A549 (cell line): ENCODE results near the gene PUM1. TPM values are rescaled to one million over a fixed set of nuclear protein-coding genes. Genes with fewer than 3 reads are reported as not detected.
A peak's percentile ranks its signal among the peaks of the same experiment; 100 is the strongest.

Experiments used
- ATAC-seq, 2 experiments: fragments of 200-7000 bp in 1 of 2; fragments of >200 bp in 1 of 2; cut with Nextera tagmentation in 1 of 2; cut with Tn5 transposase in 1 of 2; 3 replicates each; pipeline versions ENCODE4 v1.8.0 to v1.9.1; 2018 to 2020; ENCODE audit warnings: mild to moderate bottlenecking in 1 of 2, moderate library complexity in 1 of 2
- CTCF ChIA-PET: fragments of 300-600 bp; sonication (Branson Sonifier 250); formaldehyde crosslinking; extraction: SDS; loops from one replicate; lab custom pipeline; 2021; ENCODE audit warnings: antibody characterized with exemption, inconsistent platforms; lab: Yijun Ruan, JAX
- POLR2A ChIA-PET: fragments of 350-600 bp; formaldehyde crosslinking; extraction: SDS; loops from one replicate; lab custom pipeline; 2021; ENCODE audit warnings: antibody characterized with exemption, inconsistent platforms; lab: Yijun Ruan, JAX
- DNase-seq, 2 experiments: peaks; one replicate each; pipeline versions ENCODE4 v3.0.0 to v3.0.0-alpha.2; 2011 to 2016; ENCODE audit warnings: low read depth in 1 of 2, low spot score in 1 of 2
- FAIRE-seq: peaks from 2 replicates; lab custom pipeline; 2011; peaks lifted over from hg19 to GRCh38; lab: Jason Lieb, UNC
- H3K27ac ChIP-seq, 2 experiments: fragments of >200 bp; sonication (Bioruptor Twin); formaldehyde crosslinking; 3 replicates each; pipeline ENCODE4 v1.5.1; 2016 to 2017
- H3K4me1 ChIP-seq: fragments of >200 bp; sonication (Bioruptor Twin); formaldehyde crosslinking; 3 replicates; pipeline ENCODE4 v1.6.1; 2016
- H3K4me2 ChIP-seq: fragments of >200 bp; sonication (Bioruptor Twin); formaldehyde crosslinking; 3 replicates; pipeline ENCODE4 v1.6.1; 2016
- H3K4me3 ChIP-seq: fragments of >200 bp; sonication (Bioruptor Twin); formaldehyde crosslinking; 3 replicates; pipeline ENCODE4 v1.5.1; 2016
- H3K9me3 ChIP-seq: fragments of >200 bp; sonication (Bioruptor Twin); formaldehyde crosslinking; 3 replicates; pipeline ENCODE4 v1.6.1; 2016
- ATOH8 ChIP-seq: fragments of 250-450 bp; sonication (Bioruptor Pico); IDR thresholded peaks from 2 replicates; pipeline ENCODE4 v1.5.0; 2020; ENCODE audit warnings: low read depth, mild to moderate bottlenecking, moderate library complexity
- BHLHE40 ChIP-seq: IDR thresholded peaks from 2 replicates; pipeline ENCODE4 v1.6.1; 2012; ENCODE audit warnings: low read depth, low read length, inconsistent platforms
- CBX2 ChIP-seq: fragments of 200-600 bp; sonication (generic); IDR thresholded peaks from 2 replicates; pipeline ENCODE4 v1.6.1; 2016; ENCODE audit warnings: low read depth, mild to moderate bottlenecking, borderline replicate concordance
- CHD2 ChIP-seq: fragments of 150-350 bp; IDR thresholded peaks from 2 replicates; pipeline ENCODE4 v1.6.1; 2014; ENCODE audit warnings: low read length; ENCODE audit not compliant: partially characterized antibody
- E2F6 ChIP-seq: IDR thresholded peaks from 2 replicates; pipeline ENCODE4 v1.6.1; 2012; ENCODE audit warnings: low read depth, borderline replicate concordance
- EHF ChIP-seq: fragments of 250-450 bp; sonication (Bioruptor Pico); IDR thresholded peaks from 2 replicates; pipeline ENCODE4 v1.5.0; 2020; ENCODE audit warnings: mild to moderate bottlenecking
- EP300 ChIP-seq, 2 experiments: fragments of >200 bp; sonication (Bioruptor Twin); formaldehyde crosslinking; IDR thresholded peaks; 2 replicates in 1 of 2; 3 replicates in 1 of 2; pipeline ENCODE4 v1.6.1; 2016 to 2017
- FOSB ChIP-seq: fragments of 250-450 bp; sonication (Bioruptor Pico); IDR thresholded peaks from 2 replicates; pipeline ENCODE4 v1.5.0; 2020; ENCODE audit warnings: mild to moderate bottlenecking, moderate library complexity
- GATA3 ChIP-seq: IDR thresholded peaks from 2 replicates; pipeline ENCODE4 v1.6.1; 2012; ENCODE audit warnings: borderline replicate concordance
- HOXA7 ChIP-seq: fragments of 250-450 bp; sonication (Bioruptor Pico); IDR thresholded peaks from 2 replicates; pipeline ENCODE4 v1.5.0; 2020; ENCODE audit warnings: mild to moderate bottlenecking, moderate library complexity
- JUNB ChIP-seq: fragments of >200 bp; sonication (Bioruptor Twin); formaldehyde crosslinking; IDR thresholded peaks from 2 replicates; pipeline ENCODE4 v1.6.1; 2016
- MAZ ChIP-seq: fragments of 150-350 bp; IDR thresholded peaks from 2 replicates; pipeline ENCODE4 v1.6.1; 2014; ENCODE audit warnings: antibody characterized with exemption, low read depth, low read length, borderline replicate concordance
- MYC ChIP-seq: IDR thresholded peaks from 2 replicates; pipeline ENCODE4 v1.6.1; 2012; ENCODE audit warnings: mild to moderate bottlenecking, inconsistent platforms, low read length, improper control_type of control experiment, borderline replicate concordance
- NFE2L2 ChIP-seq: fragments of 150-350 bp; conservative IDR thresholded peaks from 2 replicates; pipeline ENCODE4 v1.6.1; 2014; ENCODE audit warnings: low read length
- PHF8 ChIP-seq: fragments of 200-600 bp; sonication (generic); IDR thresholded peaks from 2 replicates; pipeline ENCODE4 v1.6.1; 2016; ENCODE audit warnings: low read depth, mild to moderate bottlenecking, antibody characterized with exemption, moderate library complexity, borderline replicate concordance
- POLR2A ChIP-seq: IDR thresholded peaks from 2 replicates; pipeline ENCODE4 v1.6.1; 2012; ENCODE audit warnings: mild to moderate bottlenecking, low read length
- POLR2AphosphoS2 ChIP-seq: conservative IDR thresholded peaks from 2 replicates; pipeline ENCODE4 v1.6.1; 2012; ENCODE audit warnings: low read length, improper control_type of control experiment, inconsistent platforms
- RCOR1 ChIP-seq: fragments of 150-350 bp; IDR thresholded peaks from 2 replicates; pipeline ENCODE4 v1.6.1; 2014; ENCODE audit warnings: antibody characterized with exemption, low read length, low read depth
- RFX5 ChIP-seq: fragments of 450-650 bp; IDR thresholded peaks from 2 replicates; pipeline ENCODE4 v1.7.1; 2014; ENCODE audit warnings: antibody characterized with exemption, mild to moderate bottlenecking, moderate library complexity
- RNF2 ChIP-seq: fragments of 200-600 bp; sonication (generic); IDR thresholded peaks from 2 replicates; pipeline ENCODE4 v1.6.1; 2016; ENCODE audit warnings: low read depth, mild to moderate bottlenecking, antibody characterized with exemption, moderate library complexity, borderline replicate concordance
- SMC3 ChIP-seq: fragments of >200 bp; sonication (Bioruptor Twin); formaldehyde crosslinking; IDR thresholded peaks from 3 replicates; pipeline ENCODE4 v1.6.1; 2018; ENCODE audit warnings: inconsistent platforms
- SREBF2 ChIP-seq: fragments of 450-650 bp; IDR thresholded peaks from 2 replicates; pipeline ENCODE4 v1.6.1; 2014; ENCODE audit warnings: mild to moderate bottlenecking, moderate library complexity
- TFCP2L1 ChIP-seq: fragments of 250-450 bp; sonication (Bioruptor Pico); IDR thresholded peaks from 2 replicates; pipeline ENCODE4 v1.5.0; 2021; ENCODE audit warnings: mild to moderate bottlenecking
- ZNF302 ChIP-seq: fragments of 250-450 bp; sonication (Bioruptor Pico); IDR thresholded peaks from 2 replicates; pipeline ENCODE4 v1.9.0; 2021; ENCODE audit warnings: inconsistent platforms, mild to moderate bottlenecking, moderate library complexity
- ZSCAN20 ChIP-seq: fragments of 250-450 bp; sonication (Bioruptor Pico); IDR thresholded peaks from 2 replicates; pipeline ENCODE4 v1.8.0; 2022; ENCODE audit warnings: mild to moderate bottlenecking, moderate library complexity
- WGBS: methylation state at CpG from one replicate; pipeline ENCODE4 v1.1.6; 2017; ENCODE audit errors: missing lambda C conversion rate; 5-methylcytosine and 5-hydroxymethylcytosine counted together
- polyA plus RNA-seq, 4 experiments: library from polyadenylated mRNA; depleted of rRNA in 3 of 4; stranded (reverse); fragments of >200 nt; fragmentation: RNase III in 1 of 4; extraction: RNeasy Plus Mini Kit Qiagen cat#74134 plus additional on column Dnase treatment in 1 of 4; gene quantifications; 2 replicates in 3 of 4; 3 replicates in 1 of 4; pipeline ENCODE4 v1.2.3, GENCODE V29; 2011 to 2017
- TF ChIP-seq, protein P1 (sequence below): fragments of >200 bp; sonication (Bioruptor Twin); formaldehyde crosslinking; IDR thresholded peaks from 3 replicates; pipeline ENCODE4 v1.6.1; 2016
- TF ChIP-seq, protein P2 (sequence below): fragments of >200 bp; sonication (Bioruptor Twin); formaldehyde crosslinking; IDR thresholded peaks from 3 replicates; pipeline ENCODE4 v1.5.1; 2016
- TF ChIP-seq, protein P3 (sequence below): fragments of 450-650 bp; IDR thresholded peaks from 2 replicates; pipeline ENCODE4 v1.6.1; 2014; ENCODE audit warnings: antibody characterized with exemption

Gene PUM1
- polyA plus RNA-seq, 2 of the 4 experiments (the other 2 are of a cell fraction): 30.2 to 55.3 TPM

DNA sequence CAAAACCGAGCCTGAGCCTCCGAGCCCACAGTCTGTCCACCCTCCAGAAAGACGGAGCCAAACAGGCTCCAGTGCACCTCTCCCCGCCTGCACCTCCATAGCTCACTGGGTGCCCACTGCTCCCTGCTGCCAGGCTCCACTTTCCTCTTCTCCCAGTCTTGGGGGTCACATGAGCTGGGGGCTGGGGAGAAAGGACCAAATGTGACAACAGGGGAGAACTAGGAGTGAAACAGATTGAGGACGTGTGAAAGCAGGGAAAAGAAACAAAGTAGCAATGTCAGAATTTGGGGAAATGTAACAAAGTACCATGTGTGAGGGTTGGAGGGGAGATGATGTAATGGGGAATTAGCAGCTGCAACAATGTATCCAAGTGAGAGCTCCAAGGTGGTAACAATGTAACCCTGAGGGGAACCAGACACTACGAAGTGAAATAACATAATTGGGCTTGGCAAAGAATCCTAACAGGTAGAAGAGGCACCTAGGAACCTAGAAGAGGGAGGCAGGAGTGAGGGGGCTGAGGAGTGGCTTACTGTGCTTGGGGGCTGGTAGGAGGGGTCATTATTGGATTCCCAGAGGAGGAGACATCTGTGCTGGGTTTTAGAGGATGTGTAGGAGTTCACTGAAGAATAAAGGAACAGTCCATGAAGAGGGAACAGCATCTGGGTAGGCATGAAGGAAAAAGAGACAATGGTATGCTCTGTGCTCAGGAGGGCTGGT, 169.4 kb downstream of the PUM1 start:
- TF ChIP-seq EHF: no peak
- no peak for TF ChIP-seq GATA3
- no peak for TF ChIP-seq RFX5
- no peak for TF ChIP-seq ATOH8 (CRISPR knock-in tag)
- TF ChIP-seq JUNB: no peak
- no peak for TF ChIP-seq SREBF2
- TF ChIP-seq, protein P1, sequence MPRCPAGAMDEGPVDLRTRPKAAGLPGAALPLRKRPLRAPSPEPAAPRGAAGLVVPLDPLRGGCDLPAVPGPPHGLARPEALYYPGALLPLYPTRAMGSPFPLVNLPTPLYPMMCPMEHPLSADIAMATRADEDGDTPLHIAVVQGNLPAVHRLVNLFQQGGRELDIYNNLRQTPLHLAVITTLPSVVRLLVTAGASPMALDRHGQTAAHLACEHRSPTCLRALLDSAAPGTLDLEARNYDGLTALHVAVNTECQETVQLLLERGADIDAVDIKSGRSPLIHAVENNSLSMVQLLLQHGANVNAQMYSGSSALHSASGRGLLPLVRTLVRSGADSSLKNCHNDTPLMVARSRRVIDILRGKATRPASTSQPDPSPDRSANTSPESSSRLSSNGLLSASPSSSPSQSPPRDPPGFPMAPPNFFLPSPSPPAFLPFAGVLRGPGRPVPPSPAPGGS: no peak
- no peak for TF ChIP-seq RNF2
- no peak for TF ChIP-seq CHD2
- no peak for TF ChIP-seq POLR2AphosphoS2
- no peak for TF ChIP-seq ZNF302 (CRISPR knock-in tag)
- TF ChIP-seq TFCP2L1 (CRISPR knock-in tag): no peak
- no peak for TF ChIP-seq MYC
- TF ChIP-seq MAZ: no peak
- no peak for TF ChIP-seq BHLHE40
- TF ChIP-seq, protein P2, sequence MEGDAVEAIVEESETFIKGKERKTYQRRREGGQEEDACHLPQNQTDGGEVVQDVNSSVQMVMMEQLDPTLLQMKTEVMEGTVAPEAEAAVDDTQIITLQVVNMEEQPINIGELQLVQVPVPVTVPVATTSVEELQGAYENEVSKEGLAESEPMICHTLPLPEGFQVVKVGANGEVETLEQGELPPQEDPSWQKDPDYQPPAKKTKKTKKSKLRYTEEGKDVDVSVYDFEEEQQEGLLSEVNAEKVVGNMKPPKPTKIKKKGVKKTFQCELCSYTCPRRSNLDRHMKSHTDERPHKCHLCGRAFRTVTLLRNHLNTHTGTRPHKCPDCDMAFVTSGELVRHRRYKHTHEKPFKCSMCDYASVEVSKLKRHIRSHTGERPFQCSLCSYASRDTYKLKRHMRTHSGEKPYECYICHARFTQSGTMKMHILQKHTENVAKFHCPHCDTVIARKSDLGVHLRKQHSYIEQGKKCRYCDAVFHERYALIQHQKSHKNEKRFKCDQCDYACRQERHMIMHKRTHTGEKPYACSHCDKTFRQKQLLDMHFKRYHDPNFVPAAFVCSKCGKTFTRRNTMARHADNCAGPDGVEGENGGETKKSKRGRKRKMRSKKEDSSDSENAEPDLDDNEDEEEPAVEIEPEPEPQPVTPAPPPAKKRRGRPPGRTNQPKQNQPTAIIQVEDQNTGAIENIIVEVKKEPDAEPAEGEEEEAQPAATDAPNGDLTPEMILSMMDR: no peak
- no peak for TF ChIP-seq CBX2
- TF ChIP-seq POLR2A: no peak
- no peak for TF ChIP-seq FOSB (CRISPR knock-in tag)
- FAIRE-seq (no peak), ATAC-seq (no peak), DNase-seq (no peak)
- H3K27ac ChIP-seq: peak overlapping the region in 1 of 2 experiments; percentile 7; a peak in 1 of 6 replicates
- 74% methylated on average over 3 of the region's 6 CpGs for WGBS
- CTCF ChIA-PET: interaction anchor here (2.0 to 2.8 kb wide), 2 partner anchors 15 to 95 kb away, joined by 10 to 13 read pairs; no protein-coding TSS in a partner anchor
- no peaks in the 10 kb centered on the region for H3K9me3 ChIP-seq
- H3K4me2 ChIP-seq: no peak overlapping the region
- POLR2A ChIA-PET: no interaction called here
- peaks cover 6% of the 10 kb centered on the region; the same call in 2 of the 3 replicates for H3K4me1 ChIP-seq
- no peak overlapping the region for H3K4me3 ChIP-seq

- Histone ChIP-seq H3K9me3 (no peaks in the 10 kb centered on the region), H3K4me3 (no peak overlapping the region), H3K4me1 (peaks cover 4% of the 10 kb centered on the region; the same call in 1 of the 3 replicates), H3K4me2 (no peak overlapping the region), H3K27ac (peak overlapping the region in 1 of 2 experiments; percentile 7; a peak in 1 of 6 replicates)
- CTCF ChIA-PET: interaction anchor here (1.1 to 2.8 kb wide), 3 partner anchors 14 to 94 kb away, joined by 4 to 13 read pairs (median 10); no protein-coding TSS in a partner anchor
- FAIRE-seq: no peak
- WGBS: 69% methylated on average over 3 of the region's 6 CpGs
- POLR2A ChIA-PET: no interaction called here
- DNase-seq: no peak
- no peak for ATAC-seq
- TF ChIP-seq NFE2L2 (no peak), PHF8 (no peak), RCOR1 (no peak), E2F6 (no peak), GATA3 (no peak), RNF2 (no peak), SMC3 (no peak), ZSCAN20 (CRISPR knock-in tag) (no peak), HOXA7 (no peak), POLR2AphosphoS2 (no peak), ZNF302 (CRISPR knock-in tag) (no peak), EP300 (IDR thresholded peaks at IDR 0.05) (no peak)
- TF ChIP-seq, protein P1: no peak
- TF ChIP-seq, protein P2: no peak
- TF ChIP-seq, protein P3, sequence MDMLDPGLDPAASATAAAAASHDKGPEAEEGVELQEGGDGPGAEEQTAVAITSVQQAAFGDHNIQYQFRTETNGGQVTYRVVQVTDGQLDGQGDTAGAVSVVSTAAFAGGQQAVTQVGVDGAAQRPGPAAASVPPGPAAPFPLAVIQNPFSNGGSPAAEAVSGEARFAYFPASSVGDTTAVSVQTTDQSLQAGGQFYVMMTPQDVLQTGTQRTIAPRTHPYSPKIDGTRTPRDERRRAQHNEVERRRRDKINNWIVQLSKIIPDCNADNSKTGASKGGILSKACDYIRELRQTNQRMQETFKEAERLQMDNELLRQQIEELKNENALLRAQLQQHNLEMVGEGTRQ: no peak
Measured at GRCh38 chr1:30895382-30895943, 170.1 kb downstream of the PUM1 start.
